GM12892 (cell line): ENCODE measurements around the gene RAB40B.

Experiments
- POLR2A ChIP-seq: IDR thresholded peaks from 2 replicates; pipeline ENCODE4 v1.6.1; 2011; ENCODE audit warnings: low read depth, low read length, control low read depth
- POLR2AphosphoS5 ChIP-seq: IDR thresholded peaks from 2 replicates; pipeline ENCODE4 v1.6.1; 2011; ENCODE audit warnings: low read depth, low read length, control low read depth
- TAF1 ChIP-seq: IDR thresholded peaks from 2 replicates; pipeline ENCODE4 v1.6.1; 2011; ENCODE audit warnings: low read depth, mild to moderate bottlenecking, control low read depth, low read length, borderline replicate concordance

DNA sequence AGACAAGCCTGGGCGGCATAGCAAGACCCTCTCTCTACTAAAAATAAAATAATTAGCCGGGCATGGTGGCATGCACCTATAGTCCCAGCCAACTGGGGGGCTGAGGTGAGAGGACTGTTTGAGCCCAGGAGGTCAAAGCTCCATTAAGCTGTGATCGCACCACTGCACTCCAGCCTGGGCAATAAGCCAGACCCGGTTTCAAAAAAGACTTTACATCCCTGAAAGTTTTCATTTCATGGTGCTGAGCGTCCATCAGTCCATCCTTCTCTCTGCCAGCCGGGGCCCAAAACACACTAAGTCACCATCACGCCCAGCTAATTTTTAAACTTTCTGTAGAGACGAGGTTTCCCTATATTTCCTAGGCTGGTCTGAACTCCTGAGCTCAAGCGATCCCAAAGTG is 10.6 kb downstream of the RAB40B start:
- TF ChIP-seq POLR2A, result no peak
- TF ChIP-seq POLR2AphosphoS5, result no peak
- TF ChIP-seq TAF1, result no peak
